GM12865 (cell line): Measurements from ENCODE around the gene SPRYD3.

Source experiments
- DNase-seq: peaks from one replicate; pipeline ENCODE4 v3.0.0; 2010; ENCODE audit warnings: low read depth
- H3K4me3 ChIP-seq: 2 replicates; pipeline ENCODE4 v1.5.1; 2011; ENCODE audit warnings: mild to moderate bottlenecking, low read depth, low read length, control low read depth
- CTCF ChIP-seq: IDR thresholded peaks from 2 replicates; pipeline ENCODE4 v1.5.1; 2011; ENCODE audit warnings: low read length, control low read depth, low read depth, inconsistent platforms; ENCODE audit not compliant: insufficient read depth; ENCODE audit errors: missing control alignments

The SPRYD3 gene

GRCh38 chr12:53086361-53086760 is 7.2 kb upstream of the SPRYD3 start:
- H3K4me3 ChIP-seq = no peak overlapping the region
- no peak for DNase-seq
- no peak for TF ChIP-seq CTCF

- no peak overlapping the region for H3K4me3 ChIP-seq
- DNase-seq = no peak
- no peak for TF ChIP-seq CTCF
Observed at GRCh38 chr12:53082637-53083175, 3.5 kb upstream of the SPRYD3 start.

GRCh38 chr12:53078425-53079225 is 565 bp downstream of the SPRYD3 start:
- H3K4me3 ChIP-seq = peak overlapping the region; percentile 67
- peak; percentile 60 for DNase-seq
- no peak for TF ChIP-seq CTCF

GRCh38 chr12:53077030-53077429 is 2.2 kb downstream of the SPRYD3 start:
- TF ChIP-seq CTCF = no peak
- no peak overlapping the region for H3K4me3 ChIP-seq
- no peak for DNase-seq

- no peak for DNase-seq
- no peak overlapping the region for H3K4me3 ChIP-seq
- no peak for TF ChIP-seq CTCF
Observed at GRCh38 chr12:53076461-53076860, 2.7 kb downstream of the SPRYD3 start.

GRCh38 chr12:53074999-53075370 is 4.2 kb downstream of the SPRYD3 start:
- no peak for TF ChIP-seq CTCF
- no peak overlapping the region for H3K4me3 ChIP-seq
- no peak for DNase-seq
